HG02759 (cell line): Measurements from ENCODE around the gene FBXO47.

Experiments used
- ATAC-seq: cut with Tn5 transposase; IDR thresholded peaks from one replicate; pipeline ENCODE4 v1.9.1; 2021; ENCODE audit warnings: mild to moderate bottlenecking, moderate library complexity; ENCODE audit not compliant: unreplicated experiment

The FBXO47 gene

GRCh38 chr17:38905375-38905774 is 61.8 kb downstream of the FBXO47 start:
- ATAC-seq, result no peak

DNA sequence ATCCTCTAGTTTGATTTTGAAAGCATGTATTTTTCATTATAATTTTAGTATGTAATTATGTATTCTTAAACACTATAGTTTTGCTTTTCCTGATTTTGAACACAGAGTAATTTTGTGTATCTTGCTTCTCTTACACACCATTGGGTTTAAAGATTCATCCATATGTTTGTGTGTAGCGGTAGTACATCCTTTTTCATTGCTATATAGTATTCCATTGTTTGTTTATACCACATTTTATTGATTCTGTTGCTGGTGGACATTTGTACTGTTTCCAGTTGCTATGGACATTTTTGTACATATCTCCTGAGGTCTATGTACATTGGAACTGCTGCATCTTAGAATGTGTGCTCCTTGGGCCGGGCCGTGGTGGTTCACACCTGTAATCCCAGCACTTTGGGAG is 62.3 kb downstream of the FBXO47 start:
- ATAC-seq, result no peak

DNA sequence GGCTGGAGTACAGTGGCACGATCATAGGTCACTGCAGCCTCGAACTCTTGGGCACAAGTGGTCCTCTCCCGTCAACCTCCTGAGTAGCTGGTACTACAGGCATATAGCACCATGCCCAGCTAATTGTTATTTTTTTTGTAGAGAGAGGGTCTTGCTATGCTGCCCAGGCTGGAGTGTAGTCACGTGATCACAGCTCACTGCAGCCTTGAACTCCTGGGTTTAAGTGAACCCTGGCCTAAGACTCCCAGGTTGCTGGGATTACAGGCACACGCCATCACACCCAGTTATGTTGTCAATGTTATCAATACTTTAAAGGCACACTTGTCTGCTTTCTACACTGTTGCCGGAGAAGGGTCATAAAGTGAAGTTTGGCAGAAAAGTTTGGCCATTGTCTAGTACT is 63.8 kb downstream of the FBXO47 start:
- ATAC-seq, result no peak

DNA sequence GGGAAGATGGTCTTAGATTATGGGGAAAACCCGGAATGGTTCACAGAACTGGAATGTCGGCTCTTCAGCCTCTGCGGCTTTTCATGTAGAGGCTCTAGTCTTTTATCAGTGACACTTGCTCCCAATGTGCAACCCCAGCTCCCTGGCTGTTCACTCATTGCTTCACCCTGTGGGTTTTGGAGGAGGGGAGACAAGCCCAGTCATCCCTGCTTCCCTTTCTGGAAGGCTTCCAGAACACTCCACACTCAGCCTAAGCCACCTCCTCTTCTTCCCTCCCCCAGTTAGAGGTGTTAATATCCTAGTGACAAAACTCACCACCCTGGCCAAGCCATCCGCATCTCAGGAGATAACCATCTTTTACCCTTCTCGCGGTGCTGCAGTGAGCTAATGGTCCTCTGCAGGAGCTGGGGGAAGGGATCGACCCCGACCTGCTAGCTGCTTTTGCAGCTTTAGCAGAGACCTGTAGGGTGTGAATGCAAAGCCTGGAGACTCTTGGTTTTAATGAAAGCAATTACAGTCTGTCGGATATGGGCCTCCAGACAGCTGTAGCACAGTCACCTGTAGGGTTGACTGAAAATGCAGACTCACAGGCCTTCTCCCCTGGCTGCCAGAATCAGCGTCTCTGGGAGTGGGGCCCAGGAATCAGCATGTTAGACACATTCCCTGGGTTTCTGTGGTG is 66.1 kb downstream of the FBXO47 start:
- no peak for ATAC-seq

DNA sequence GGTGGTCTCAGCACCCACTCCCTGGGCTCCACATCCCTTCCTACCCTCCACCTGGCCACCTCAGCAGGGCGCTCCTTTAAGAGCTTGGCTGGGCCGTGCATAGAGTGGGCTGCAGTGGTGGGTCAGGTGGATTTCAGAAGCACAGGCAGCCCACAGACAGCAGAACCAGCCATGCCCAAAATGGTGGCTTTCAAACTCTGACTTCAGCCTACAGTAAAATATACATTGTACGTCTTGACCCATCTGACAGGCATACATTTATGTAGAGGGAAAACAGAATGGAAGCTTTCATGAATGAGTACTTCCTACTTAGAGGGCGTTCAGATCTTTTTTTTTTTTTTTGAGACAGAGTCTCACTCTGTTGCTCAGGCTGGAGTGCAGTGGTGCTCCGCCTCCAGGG is 67.8 kb downstream of the FBXO47 start:
- ATAC-seq, result no peak

- ATAC-seq, result peak; percentile 84
These were observed 68.3 kb downstream of the FBXO47 start for GRCh38 chr17:38898812-38899348.

- peak; percentile 29 for ATAC-seq
These were observed 68.9 kb downstream of the FBXO47 start for GRCh38 chr17:38898291-38898679.

DNA sequence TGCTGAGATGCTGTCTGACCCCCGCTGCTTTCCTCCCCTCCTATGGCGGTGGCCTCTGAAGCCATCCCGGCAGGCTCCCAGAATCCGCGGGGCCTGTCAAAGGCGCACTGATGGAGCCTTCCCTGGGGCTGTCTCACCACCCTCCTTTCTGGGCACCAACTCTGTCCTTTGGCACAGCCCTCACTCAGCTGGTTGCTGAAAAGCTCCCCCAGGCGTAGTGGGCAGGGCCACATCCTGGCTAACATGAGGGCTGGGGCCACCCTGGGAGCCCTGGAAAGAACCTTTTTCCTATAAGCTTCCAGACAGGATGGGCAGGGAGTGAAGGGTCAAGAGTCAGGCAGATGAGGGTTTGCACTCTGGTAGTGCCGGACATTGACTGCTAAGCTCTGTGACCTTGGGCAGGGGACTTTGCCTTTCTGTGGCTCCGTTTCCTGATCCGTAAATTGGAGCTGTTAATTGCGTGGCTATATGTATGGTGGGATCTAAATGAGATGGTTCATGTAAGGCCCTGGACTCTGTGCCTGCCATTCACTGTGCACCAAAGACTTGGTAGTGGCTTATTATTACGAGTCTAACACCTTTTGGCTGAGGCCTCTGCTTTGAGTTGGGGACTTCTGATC is 69.4 kb downstream of the FBXO47 start:
- no peak for ATAC-seq

DNA sequence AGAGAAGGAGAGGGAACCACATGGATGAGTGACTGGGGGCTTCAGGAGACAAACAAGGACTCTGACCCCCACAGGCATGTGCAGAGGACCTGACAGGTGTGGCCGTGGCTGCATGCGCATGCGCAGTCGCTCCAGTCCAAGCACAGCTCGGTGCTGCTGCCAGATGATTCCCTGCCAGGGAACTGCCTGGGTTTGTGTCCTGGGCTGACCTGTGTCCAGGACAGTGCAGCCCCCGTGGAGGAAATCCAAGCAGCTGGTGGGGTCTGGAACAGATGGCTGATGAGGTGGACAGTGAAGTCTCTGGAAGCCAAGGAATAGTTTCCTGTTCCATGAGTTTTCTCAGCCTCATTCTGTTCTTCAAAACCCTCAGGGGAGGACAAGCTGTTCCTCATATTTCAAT is 70.0 kb downstream of the FBXO47 start:
- no peak for ATAC-seq

GRCh38 chr17:38896346-38896954 is 70.8 kb downstream of the FBXO47 start:
- ATAC-seq, result no peak

DNA sequence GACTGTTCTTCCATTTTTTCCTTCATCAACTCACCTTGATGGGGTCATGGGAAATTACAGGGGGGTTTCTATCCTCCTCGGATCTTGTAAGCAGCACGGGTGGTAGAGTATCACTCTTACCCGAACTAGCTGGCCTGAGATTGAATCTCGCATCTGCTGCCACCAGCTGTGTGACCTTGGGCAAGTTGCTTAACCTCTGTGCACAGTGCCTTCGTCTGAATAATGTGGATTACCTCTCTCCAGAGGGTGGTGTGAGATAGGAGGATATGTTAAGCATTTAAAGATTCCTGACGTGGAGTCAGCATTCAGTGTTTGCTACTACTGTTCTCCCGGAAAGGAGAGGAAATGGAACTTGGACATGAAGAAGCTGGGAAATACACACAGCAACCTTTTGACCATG is 72.9 kb downstream of the FBXO47 start:
- ATAC-seq, result no peak

DNA sequence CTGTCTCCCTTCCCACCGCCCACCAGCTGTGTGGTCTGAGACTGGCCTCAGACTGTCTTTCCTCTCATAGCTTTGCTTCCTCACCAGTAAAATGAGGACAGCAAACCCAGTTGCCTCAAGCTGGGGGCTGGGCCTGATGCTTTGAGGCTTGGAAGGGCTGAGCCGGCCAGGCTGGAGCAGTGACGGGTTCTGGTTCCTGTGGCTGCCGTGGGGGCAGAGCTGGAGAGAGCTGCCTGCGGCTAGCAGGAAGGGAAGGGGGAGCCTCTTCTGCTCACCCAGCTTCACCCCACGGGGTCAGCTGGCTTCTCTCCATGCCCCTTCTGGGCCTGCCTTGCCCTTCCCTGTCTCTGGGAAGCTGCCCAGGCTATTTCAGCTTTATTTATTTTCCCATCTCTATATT is 73.6 kb downstream of the FBXO47 start:
- ATAC-seq, result no peak

DNA sequence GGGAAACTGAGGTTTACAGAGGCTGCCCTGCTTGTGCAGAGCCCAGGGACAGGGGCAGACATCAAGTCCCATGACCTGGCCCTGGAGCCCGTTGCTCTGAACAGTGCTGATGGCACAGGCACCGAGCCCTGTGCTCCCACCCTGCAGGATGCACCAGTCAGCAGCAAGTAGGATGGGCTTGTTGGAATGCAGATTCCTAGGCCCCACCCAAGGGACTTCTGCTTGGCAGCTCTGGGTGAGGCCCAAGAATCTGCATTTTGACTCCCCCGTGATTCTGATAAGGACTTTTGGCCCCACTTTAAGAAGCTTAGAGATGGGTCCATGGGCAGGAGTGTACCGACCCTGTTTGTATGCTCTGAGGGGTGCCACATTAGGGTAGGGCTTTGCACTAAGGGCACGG is 74.1 kb downstream of the FBXO47 start:
- ATAC-seq, result no peak

DNA sequence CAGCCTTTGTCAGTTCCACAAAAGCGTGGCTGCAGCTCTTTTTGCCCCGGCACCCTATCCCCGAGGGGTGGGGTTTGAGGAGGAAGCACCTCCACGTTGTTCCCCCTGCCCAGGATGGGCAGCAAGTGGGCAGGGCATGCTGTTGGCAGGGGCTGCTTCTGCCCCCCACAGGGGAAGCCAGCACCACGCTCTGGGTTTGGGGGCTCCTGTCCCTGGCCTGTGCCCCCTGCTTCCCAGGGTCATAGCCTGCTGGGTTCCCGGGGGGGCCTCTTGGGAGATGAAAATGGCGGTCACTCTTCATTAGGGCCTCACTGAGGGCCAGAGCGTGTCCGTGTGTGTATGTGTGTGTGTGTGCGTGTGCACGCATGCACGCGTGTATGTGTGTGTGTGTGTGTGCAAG is 74.6 kb downstream of the FBXO47 start:
- no peak for ATAC-seq

- no peak for ATAC-seq
These were observed 75.1 kb downstream of the FBXO47 start for GRCh38 chr17:38892083-38892482.

DNA sequence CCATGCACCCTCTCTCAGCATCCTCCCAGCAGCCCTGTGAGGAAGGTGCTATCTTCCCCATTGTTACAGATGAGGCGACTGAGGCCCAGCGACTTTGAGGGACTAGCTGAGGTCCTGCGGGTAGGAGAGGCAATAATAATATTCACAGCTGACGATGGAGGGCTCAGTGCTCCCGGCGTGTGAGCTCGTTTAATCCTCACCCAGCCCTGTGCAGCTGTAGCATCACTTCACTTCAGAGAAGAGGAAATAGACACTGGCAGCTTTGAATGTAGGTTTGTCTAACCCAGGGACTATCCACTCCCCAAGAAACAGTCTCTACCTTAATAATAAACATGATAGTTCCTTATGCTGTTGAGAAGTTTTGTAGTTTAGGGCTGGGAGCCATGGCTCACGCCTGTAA is 75.8 kb downstream of the FBXO47 start:
- ATAC-seq, result no peak

GRCh38 chr17:38890410-38890746 is 76.8 kb downstream of the FBXO47 start:
- no peak for ATAC-seq

GRCh38 chr17:38889745-38890409 is 77.3 kb downstream of the FBXO47 start:
- no peak for ATAC-seq

DNA sequence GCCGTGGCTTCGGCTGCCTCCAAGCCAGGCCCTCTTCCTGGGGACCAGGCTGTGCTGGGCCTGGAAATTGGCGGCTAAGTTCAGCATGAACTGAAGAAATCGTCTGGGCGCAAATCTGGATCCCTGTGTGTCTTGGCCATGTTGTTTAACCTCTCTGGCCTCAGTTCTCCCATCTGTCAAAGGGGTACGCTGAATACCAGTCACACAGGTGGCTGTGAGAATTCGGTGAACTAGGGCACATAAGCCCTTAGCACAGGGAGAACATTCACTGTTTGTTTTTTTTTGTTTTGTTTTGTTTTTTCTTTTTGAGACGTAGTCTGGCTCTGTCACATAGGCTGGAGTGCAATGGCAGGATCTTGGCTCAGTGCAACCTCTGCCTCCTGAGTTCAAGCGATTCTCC is 78.4 kb downstream of the FBXO47 start:
- no peak for ATAC-seq

DNA sequence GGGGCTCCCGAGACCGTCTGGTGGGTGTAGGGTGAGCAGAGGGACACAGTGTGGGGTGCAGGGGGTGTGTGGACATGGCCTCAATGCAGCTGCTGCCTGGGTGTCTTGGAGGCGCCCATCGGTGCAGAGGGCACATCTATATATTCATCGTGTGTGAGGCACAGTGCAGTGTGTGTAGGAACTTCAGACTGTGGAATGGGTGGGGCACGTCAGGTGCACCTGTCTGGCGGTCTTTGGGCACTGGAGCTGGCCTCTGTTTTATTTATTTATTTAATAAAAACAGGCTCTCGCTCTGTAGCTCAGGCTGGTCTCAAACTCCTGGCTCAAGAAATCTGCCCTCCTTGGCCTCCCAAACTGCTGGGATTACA is 80.6 kb downstream of the FBXO47 start:
- ATAC-seq, result no peak
